Spleen (tissue), 7 donors: ENCODE measurements around the gene VRTN.

Source experiments
- CTCF ChIP-seq, 11 experiments: fragments of 200-600 bp in 7 of 11; fragments of 450-650 bp in 4 of 11; sonication (generic) in 4 of 11; IDR thresholded peaks in 8 of 11; conservative IDR thresholded peaks in 3 of 11; 1 replicate in 7 of 11; 2 replicates in 4 of 11; pipeline versions ENCODE4 v1.4.0 to v1.8.0; 2016 to 2021; ENCODE audit warnings: antibody characterized with exemption in 11 of 11, inconsistent platforms in 4 of 11, mild to moderate bottlenecking in 1 of 11
- POLR2A ChIP-seq, 3 donors: fragments of 450-650 bp; IDR thresholded peaks; one replicate each; pipeline ENCODE4 v1.5.1; 2017; ENCODE audit warnings: antibody characterized with exemption in 3 of 3, mild to moderate bottlenecking in 1 of 3
- donor health status: DM: no; HTN: no; CAD: no; lungs with moderate emphysema.
- donor health status: DM: no; HTN: no; CAD: no.
- donor health status: DM: no; HTN: no; CAD: no.

- TF ChIP-seq CTCF (IDR thresholded peaks at IDR 0.05 in 8 of 11, conservative IDR thresholded peaks at IDR 0.05 in 3 of 11) (no peak), POLR2A (IDR thresholded peaks at IDR 0.05) (no peak)
Measured at GRCh38 chr14:74308695-74309094, 39.6 kb upstream of the VRTN start.
